OCI-M1 (cell line): Measurements from ENCODE around the gene GABRB3.

Experiments used
- DNase-seq: peaks from one replicate; lab custom pipeline; 2025; lab: John Stamatoyannopoulos, UW

GABRB3 gene

GRCh38 chr15:26551473-26551872 is 221.4 kb downstream of the GABRB3 start:
- DNase-seq: no peak

GRCh38 chr15:26550880-26551279 is 222.0 kb downstream of the GABRB3 start:
- DNase-seq: no peak

- no peak for DNase-seq
Measured at GRCh38 chr15:26537663-26538062, 235.2 kb downstream of the GABRB3 start.

GRCh38 chr15:26531489-26531888 is 241.4 kb downstream of the GABRB3 start:
- no peak for DNase-seq

GRCh38 chr15:26525096-26525495 is 247.8 kb downstream of the GABRB3 start:
- no peak for DNase-seq

- no peak for DNase-seq
Measured at GRCh38 chr15:26521691-26522198, 251.1 kb downstream of the GABRB3 start.

GRCh38 chr15:26521130-26521529 is 251.7 kb downstream of the GABRB3 start:
- no peak for DNase-seq

- no peak for DNase-seq
Measured at GRCh38 chr15:26518885-26519284, 254.0 kb downstream of the GABRB3 start.

GRCh38 chr15:26516102-26516980 is 256.5 kb downstream of the GABRB3 start:
- no peak for DNase-seq

- DNase-seq: no peak
Measured at GRCh38 chr15:26504009-26504408, 268.9 kb downstream of the GABRB3 start.
